Stimulated activated CD4-positive, alpha-beta T cell treated with anti-CD3 and anti-CD28 coated beads, Interleukin-1b, Interleukin-23, amount 100 ng/mL, for 1 hour (primary cell): ENCODE results near the gene SLC18A2.
"Not testable (repeated sequence)": the region's sequence is repeated elsewhere in the genome, so short reads cannot be mapped to it uniquely, and the experiment has no call there.

ENCODE experiments used
- DNase-seq, 2 donors: peaks; one replicate each; pipeline ENCODE4 v3.0.0-alpha.2; 2020; ENCODE audit warnings: low read depth in 2 of 2

Gene SLC18A2

DNA sequence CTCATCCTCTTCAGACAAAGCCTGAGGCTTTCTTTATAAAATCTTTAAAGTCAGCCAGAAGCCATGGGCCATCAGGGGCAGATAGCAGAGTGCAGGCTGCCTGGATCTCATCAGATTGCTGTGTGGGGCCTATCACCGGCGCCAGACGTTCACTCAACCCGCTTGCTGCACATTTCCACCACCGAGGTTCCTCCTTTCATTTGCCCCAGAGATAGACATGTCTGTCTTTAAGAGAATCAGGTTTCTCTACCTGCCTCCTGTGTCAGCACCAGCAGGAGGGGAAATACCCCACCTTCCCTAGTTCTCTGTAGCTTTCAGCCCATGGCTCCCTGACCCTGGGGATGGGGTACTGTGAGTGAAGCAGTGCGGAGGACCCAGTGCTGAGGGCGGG, 22.0 kb downstream of the SLC18A2 start:
- DNase-seq, result no peak

DNA sequence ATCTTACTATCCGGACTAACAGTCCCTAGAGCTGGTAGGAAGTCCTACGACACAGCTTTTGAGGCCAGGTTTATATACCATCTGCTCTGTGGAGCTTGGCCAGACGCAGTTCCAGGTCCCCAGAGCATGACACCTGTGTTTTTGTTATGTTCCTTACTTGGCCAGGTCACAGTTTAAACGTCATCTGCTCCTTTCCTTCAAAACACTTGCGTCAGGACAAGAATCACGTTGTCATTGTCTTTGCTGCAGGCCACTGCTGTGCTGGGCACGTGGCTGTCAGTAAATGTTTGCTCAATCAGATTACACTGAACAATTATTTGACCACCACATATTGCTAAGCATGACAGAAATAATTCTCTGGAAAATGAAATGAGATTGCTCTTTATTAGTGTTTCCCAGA, 23.9 kb downstream of the SLC18A2 start:
- DNase-seq, result no peak

DNA sequence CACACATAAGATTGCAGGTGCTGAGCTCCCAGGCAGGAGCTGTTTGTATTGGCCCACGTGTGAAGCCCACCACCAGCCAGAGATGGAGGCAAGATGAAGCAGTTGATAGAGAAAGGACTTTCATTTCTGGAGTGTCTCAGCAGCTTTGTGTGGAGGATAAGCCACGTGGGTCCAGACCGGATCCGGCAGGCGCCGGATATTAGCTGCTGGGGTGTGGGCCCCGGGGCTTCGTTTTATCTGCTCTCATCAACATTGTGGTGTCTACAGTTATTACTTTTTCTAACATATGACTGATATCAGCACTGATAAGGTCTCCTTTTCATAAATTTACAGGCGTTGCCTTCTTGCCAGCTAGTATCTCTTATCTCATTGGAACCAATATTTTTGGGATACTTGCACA, 25.5 kb downstream of the SLC18A2 start:
- no peak for DNase-seq

- no peak for DNase-seq
Observed at GRCh38 chr10:117266812-117267211, 25.9 kb downstream of the SLC18A2 start.

GRCh38 chr10:117268258-117268657, 27.3 kb downstream of the SLC18A2 start:
- no peak for DNase-seq

DNA sequence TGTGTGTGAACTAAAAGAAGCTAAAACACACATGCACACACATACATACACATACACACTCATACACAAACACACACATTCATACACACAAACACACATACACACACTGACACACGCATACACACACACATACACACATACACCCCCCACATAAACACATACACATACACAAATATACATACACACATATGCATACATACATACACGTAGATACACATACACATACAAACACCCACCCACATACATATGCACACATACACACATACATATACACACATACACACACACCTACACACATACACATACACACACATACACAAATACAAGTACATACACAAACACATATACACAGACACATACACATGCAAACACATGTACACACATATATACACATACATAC, 28.0 kb downstream of the SLC18A2 start:
- DNase-seq, result no peak

DNA sequence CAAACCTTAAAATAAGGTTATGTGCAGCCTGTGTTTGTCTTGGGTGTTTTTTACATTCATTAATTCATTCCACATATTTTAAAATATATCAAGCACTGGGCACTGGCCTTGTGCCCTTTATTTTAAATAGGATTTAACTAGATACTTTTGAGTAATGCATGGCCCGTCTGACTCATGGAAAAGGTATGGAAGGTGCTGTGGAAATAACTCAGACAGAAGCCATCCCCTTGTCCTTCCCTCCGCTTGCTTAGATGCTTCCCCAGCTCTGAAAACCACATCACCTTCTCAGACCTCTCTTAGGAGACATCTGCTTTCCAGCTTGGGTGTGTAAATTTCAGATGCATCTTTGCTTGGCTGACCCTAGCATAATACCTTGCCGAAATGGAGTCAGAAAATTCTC, 30.5 kb downstream of the SLC18A2 start:
- no peak for DNase-seq

DNA sequence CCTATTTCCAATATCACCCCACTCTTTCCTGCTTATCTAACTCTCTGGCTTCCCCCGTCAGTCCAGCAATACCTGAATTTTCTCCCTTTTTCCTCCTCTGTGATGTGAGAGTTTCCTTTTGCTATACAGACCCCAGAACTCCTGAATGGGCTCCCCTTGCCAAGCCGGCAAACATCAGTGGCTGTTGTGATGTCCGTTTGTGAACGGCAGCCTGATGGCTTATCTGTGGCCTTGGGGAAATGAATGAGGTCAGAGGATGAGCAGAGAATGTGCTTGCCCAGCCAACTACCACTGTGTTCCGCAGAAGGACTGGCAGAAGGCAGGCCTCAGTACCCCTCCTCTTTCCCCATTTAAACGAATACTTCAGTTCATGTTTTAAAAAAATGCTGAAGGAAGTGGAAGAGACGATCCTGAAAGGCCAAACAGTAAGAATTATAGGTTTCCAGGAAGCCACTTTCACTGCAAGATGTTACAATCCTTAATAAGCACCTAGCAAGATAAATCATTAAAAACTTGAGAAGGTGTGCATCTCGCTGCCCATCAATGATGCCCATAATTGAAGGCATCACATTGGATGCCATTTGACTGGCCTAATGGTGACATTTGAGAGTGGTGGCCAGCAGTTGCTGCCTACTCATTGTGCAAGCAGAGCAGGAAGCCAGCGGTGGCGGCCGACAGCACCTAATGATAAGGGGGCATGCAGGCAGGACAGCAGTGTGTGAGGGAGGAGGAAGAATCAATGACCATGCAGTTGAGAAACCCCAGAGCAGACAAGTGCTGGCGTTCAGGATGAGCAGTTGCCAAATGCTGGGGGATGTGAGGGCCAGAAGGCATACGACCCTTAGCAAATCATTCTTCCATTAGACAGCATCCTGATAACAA, 31.5 kb downstream of the SLC18A2 start:
- no peak for DNase-seq

DNA sequence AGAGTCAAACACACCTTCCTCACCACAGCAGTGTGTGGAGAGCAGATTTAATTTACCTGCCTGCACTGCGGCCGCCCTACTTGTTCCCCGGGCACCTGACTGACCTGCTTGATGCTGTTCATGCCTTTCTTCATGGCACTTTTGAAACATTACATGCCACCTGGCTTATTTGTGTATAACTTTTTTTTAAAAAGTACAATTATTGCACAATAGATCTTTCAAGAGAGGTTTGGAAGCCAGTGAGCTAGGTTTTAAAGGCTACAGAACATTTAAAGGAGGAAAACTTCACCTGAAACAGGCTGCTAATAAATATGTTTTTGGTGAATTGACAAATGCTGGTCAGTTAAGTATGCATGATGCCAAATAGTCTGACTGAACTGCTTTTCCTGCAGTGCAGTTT, 33.1 kb downstream of the SLC18A2 start:
- DNase-seq, result no peak

DNA sequence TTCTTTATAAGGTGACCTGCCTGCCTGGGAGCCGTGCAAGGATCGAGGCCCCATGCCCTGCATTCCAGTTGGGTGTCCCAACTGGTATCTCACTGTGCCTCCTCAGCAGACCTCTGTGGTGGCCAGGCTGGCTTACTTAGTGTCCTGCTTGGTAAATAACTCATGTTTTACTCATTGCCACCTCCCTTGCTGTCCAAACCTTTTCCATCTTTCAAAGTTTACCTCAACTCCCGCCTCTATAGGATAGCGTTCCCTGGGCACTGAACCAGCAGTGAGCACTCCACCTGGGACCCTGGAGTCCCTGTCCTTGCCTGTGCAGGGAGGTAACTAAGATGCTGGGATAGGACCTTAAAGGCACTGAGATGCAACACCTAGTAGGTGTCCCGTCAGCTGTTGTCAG, 33.6 kb downstream of the SLC18A2 start:
- DNase-seq, result no peak

DNA sequence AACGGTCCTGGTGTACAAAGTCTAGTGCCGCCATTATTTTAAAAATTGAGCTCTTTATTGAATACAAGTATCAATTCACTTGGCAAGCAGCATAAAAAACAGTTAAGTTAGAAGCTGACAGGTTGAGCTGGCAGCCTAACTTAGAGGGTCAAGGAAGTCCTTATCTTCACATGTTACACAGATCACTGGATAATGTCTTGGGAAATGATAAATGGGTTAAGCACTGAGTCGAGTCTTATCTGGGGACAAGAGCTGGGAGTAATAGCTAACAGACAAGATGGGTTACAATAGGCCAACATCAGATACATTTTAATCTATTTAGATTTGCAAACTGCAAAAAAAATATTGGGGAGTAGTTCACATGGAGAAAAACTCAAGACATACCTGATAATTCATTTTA, 34.2 kb downstream of the SLC18A2 start:
- no peak for DNase-seq

- no peak for DNase-seq
Observed at GRCh38 chr10:117277675-117278074, 36.8 kb downstream of the SLC18A2 start.

DNA sequence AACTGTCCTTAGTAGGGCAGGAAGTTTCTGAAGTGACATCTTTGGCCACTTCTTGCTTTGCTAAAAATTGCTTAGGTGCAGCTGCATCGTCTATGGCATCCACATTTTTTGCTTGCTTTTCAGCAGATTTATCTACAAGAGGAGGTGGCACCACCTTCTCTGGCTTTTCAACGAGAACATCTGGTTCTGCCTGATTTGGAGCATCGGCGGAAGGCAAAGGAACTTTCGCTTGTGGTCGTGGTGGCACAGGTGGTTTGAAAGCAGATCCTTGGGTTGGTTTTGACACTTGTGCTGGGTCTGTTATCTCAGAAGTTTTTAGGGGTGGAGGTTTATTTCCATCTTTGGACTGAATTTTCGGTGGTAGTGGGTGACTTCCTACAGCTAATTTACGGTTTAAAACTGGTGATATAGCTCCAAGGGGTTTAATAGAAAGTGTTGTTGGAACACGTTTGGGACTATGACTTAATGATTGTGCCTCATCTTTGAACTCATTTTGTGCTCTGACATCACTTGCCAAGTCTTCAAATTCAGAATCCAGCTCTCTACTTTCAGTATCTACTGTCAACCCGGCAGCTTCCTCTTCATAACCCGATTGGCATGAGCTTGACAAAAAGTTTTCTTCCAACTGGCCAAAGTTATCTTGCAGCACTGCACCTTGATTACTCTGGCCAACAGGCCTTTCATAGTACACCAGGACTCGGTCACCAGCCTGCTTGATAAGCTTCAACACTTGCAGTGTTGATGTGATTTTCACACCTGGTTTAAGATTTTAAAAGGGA, 44.0 kb downstream of the SLC18A2 start:
- DNase-seq, result no peak

DNA sequence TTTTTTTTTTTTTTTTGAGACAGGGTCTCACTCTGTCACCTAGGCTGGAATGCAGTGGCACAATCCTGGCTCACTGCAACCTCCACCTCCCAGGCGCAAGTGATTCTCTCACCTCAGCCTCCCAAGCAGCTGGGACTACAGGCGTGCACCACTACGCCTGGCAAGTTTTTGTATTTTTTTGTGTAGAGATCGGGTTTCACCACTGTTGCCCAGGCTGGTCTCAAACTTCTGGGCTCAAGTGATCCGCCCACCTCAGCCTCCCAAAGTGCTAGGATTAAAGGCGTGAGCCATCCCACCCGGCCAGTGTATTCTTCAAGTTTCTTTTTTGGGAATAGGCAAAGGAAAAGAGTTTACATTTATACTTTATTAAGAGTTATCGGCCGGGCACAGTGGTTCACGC, 50.0 kb downstream of the SLC18A2 start:
- not testable (repeated sequence) for DNase-seq

DNA sequence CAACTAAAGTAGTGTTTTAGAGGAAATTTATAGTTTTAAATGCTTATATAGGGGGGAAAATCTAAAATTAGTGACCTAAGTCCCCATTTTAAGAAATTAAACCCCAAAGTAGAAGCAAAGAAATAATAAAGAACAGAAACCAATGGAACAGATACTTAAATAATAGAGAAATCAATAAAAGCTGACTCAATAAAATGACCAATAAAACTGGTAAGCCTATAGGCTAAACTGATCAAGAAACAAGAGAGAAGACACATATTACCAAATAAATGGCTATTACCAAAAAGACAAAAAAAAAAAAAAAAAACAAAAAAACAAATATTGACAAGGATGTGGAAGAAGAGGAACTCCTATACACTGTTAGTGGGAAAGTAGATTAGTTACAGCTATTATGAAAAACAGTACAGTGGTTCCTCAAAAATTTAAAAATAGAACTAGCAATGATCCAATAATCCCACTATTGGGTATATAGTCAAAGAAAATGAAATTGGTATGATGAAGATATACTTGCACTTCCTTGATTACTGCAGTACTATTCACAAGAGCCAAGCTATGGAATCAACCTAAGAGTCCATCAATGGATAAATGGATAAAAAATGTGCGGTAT, 53.2 kb downstream of the SLC18A2 start:
- no peak for DNase-seq

- DNase-seq, result no peak
Observed at GRCh38 chr10:117294735-117295134, 53.8 kb downstream of the SLC18A2 start.

DNA sequence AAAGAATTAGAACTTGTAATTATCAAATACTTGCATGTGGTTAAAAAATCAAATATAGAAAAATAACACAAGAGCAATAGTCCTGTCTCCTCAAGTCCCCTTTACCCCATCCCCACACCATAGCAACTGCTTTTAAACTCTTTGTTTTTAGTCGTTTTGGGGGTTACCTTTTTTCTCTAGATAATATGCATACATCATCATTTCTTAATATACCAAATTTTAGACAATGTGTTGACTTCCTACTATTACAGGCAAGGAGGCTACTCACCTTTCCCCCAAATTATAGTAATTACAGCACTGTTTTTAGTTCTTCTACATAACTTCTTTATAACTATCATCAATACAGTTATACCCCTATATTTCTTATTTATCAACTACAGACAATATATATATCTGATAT, 57.3 kb downstream of the SLC18A2 start:
- DNase-seq, result no peak

GRCh38 chr10:117299435-117299834, 58.5 kb downstream of the SLC18A2 start:
- DNase-seq, result no peak

DNA sequence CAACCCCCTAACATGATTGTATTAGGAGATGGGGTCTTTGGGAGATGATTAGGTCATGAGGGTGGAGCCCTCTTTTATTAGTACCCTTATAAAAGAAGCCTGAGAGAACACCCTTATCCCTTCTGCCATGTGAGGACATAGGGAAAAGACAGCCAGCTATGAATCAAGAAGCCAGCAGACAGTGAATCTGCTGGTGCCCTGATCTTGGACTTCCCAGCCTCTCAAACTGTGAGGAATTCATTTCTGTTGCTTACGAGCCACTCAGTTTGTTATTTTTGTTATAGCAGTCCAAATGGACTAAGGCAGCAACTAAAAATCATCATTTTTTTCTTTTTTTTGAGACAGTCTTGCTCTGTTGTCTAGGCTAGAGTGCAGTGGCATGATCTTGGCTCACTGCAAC, 59.8 kb downstream of the SLC18A2 start:
- no peak for DNase-seq

GRCh38 chr10:117303451-117303850, 62.5 kb downstream of the SLC18A2 start:
- not testable (repeated sequence) for DNase-seq

GRCh38 chr10:117306674-117307073, 65.8 kb downstream of the SLC18A2 start:
- no peak for DNase-seq

DNA sequence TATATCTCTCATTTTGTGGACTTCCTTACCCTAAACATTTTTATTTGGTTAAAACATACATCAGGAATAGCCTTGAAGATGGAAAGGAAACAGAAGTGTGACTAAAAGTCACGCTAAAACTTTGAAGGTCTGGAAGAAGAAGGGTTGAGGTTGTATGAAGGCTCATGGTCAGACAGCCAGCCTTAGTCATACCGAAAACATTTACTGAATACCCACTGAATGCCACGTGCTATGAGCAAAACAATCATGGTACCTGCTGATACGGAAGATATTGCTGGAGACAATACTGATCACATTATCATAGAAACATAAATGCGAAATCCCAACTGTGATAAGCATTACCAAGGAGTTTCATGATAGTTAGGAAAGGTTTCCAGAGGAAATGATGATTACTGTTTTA, 70.3 kb downstream of the SLC18A2 start:
- DNase-seq, result no peak

GRCh38 chr10:117312430-117312829, 71.5 kb downstream of the SLC18A2 start:
- DNase-seq, result no peak
